Stomach smooth muscle (tissue), 2 donors: ENCODE measurements around the gene CLCN1.
"Not testable (repeated sequence)": the region's sequence is repeated elsewhere in the genome, so short reads cannot be mapped to it uniquely, and the experiment has no call there.

Source experiments
- H3K27ac ChIP-seq: one replicate; pipeline ENCODE4 v1.7.0; 2013; ENCODE audit warnings: mild to moderate bottlenecking, low read length, inconsistent platforms
- H3K27me3 ChIP-seq, 2 donors: one replicate each; pipeline ENCODE4 v1.7.0; 2013; ENCODE audit warnings: low read length in 2 of 2; ENCODE audit not compliant: insufficient read depth in 2 of 2, control insufficient read depth in 1 of 2
- H3K36me3 ChIP-seq, 2 donors: one replicate each; pipeline ENCODE4 v1.7.0; 2013; ENCODE audit warnings: low read length in 2 of 2; ENCODE audit not compliant: control insufficient read depth in 2 of 2, insufficient read depth in 2 of 2
- H3K4me1 ChIP-seq: one replicate; pipeline ENCODE4 v1.7.0; 2013; ENCODE audit warnings: low read length; ENCODE audit not compliant: control insufficient read depth, insufficient read depth
- H3K4me3 ChIP-seq, 2 donors: one replicate each; pipeline ENCODE4 v1.7.0; 2013; ENCODE audit warnings: low read length in 2 of 2
- H3K9ac ChIP-seq, 2 donors: one replicate each; pipeline ENCODE4 v1.7.0; 2013; ENCODE audit warnings: low read length in 2 of 2, mild to moderate bottlenecking in 1 of 2
- H3K9me3 ChIP-seq, 2 donors: one replicate each; pipeline ENCODE4 v1.7.0; 2013; ENCODE audit warnings: low read length in 2 of 2; ENCODE audit not compliant: control insufficient read depth in 2 of 2
- donor health status: healthy.
- donor health status: Pancreatic carcinoma.

CLCN1 gene

DNA sequence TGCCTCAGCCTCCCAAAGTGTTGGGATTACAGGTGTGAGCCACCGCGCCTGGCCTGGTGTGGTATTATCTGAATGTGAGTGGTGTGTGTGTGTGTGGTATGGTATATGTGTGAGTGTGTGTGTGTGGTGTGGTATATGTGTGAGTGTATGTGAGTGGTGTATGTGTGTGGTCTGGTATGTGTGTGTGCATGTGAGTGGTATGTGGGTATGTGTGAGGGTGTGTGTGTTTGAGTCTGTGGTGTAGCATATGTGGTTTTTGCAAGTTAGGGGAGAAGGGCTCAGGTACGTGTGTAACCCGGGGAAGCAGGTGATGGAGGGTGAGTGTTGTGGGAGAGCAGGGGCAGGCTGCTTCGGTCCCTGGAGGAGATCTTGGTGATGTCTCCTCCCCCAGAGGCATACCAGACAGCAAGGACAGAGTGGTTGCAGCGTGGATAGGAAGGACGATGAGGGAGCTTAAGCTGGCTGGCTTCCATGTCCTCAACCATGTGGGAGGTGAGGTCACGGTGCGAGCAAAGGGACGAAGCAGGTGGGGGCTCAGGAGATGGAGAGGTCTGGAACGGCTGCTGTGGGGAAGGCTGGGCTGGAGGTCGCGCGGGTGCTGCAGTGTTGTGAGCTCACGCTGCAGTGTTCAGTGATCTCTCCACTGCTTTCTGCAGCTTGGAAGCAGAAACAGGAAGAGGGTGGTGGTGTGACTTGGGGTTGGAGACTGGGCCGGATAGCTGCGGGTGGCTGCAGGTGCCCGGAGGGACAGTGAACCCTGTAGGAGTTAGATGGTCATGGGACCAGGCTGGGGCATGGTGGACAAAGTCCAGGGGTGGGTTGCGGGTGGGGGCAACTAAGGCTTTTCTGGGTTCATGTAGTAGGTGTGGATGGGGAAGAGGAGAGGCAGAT lies 70.2 kb downstream of the CLCN1 start:
- Histone ChIP-seq H3K9me3 (no peaks in the 10 kb centered on the region), H3K4me1 (peaks cover 85% of the 10 kb centered on the region), H3K36me3 (peaks cover 37 to 38% of the 10 kb centered on the region in 2 donors), H3K27me3 (no peaks in the 10 kb centered on the region), H3K9ac (peak overlapping the region; percentile 6 to 21), H3K4me3 (peak overlapping the region; percentile 13 to 60), H3K27ac (peak overlapping the region; percentile 53)

DNA sequence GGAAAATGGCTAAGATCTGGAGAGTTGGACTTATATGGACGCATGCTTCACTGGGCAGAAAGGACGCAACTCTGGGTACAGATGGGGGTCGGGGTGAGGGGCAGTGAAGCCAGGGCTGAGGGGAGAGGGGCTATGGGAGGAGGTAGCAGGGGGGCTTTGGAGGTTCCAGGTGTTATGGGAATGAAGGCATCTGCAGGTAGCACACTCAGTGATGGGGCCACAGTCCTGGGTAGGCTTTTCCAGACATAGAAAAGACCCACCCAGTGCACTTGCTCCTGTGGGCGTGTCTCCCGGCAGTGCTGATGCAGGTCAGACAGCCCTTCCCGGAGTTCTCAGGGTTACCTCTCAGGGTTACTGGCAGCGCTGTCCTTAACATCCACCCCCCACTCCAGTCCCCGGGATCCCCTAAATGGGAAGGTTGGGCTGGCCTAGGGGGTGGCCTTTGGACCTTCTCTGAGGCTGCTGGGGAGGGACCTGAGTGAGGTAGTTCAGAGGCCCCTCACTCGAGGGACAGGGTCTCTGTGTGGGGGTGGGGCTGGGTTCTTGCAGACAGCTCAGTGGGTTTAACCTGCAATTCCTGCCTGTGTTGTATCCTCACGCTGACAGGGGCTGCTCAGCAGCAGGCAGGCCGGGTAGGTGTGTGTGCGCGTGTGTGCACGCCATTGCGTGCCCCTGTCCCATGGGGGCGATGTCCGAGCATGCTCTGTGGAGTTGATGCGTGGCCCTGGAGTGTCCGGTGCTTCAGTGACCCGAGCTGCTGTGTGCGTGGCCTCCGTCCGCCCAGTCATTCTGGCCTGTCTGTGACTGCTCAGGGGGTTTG lies 71.5 kb downstream of the CLCN1 start:
- H3K4me3 ChIP-seq, result peak overlapping the region in 1 of 2 donors; percentile 60
- peak overlapping the region; percentile 53 for H3K27ac ChIP-seq
- H3K9me3 ChIP-seq, result no peaks in the 10 kb centered on the region
- H3K9ac ChIP-seq, result peak overlapping the region in 1 of 2 donors; percentile 36
- no peaks in the 10 kb centered on the region for H3K27me3 ChIP-seq
- H3K4me1 ChIP-seq, result peaks cover 92% of the 10 kb centered on the region
- peaks cover 37 to 41% of the 10 kb centered on the region in 2 donors for H3K36me3 ChIP-seq

DNA sequence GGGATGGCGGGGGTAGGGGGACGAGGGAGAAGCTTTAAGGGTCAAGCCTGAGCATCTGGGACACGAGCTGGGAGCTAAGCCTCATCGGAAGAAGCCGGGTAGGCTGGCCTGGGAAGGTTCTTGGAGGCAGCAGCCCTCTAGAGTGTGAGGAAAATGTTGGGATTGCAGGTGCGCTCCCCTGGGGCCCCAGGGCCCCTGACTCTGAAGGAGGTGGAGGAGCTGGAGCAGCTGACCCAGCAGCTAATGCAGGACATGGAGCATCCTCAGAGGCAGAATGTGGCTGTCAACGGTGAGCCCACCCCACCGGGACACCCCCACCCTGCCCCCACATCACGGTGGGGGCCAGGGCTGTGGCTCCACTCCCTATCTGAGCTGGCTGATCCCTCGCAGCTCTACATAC lies 72.1 kb downstream of the CLCN1 start:
- no peak overlapping the region for H3K9ac ChIP-seq
- H3K27ac ChIP-seq, result peak overlapping the region; percentile 53
- H3K4me3 ChIP-seq, result no peak overlapping the region
- peaks cover 37 to 43% of the 10 kb centered on the region in 2 donors for H3K36me3 ChIP-seq
- H3K27me3 ChIP-seq, result no peaks in the 10 kb centered on the region
- no peaks in the 10 kb centered on the region for H3K9me3 ChIP-seq
- H3K4me1 ChIP-seq, result peaks cover 88% of the 10 kb centered on the region

DNA sequence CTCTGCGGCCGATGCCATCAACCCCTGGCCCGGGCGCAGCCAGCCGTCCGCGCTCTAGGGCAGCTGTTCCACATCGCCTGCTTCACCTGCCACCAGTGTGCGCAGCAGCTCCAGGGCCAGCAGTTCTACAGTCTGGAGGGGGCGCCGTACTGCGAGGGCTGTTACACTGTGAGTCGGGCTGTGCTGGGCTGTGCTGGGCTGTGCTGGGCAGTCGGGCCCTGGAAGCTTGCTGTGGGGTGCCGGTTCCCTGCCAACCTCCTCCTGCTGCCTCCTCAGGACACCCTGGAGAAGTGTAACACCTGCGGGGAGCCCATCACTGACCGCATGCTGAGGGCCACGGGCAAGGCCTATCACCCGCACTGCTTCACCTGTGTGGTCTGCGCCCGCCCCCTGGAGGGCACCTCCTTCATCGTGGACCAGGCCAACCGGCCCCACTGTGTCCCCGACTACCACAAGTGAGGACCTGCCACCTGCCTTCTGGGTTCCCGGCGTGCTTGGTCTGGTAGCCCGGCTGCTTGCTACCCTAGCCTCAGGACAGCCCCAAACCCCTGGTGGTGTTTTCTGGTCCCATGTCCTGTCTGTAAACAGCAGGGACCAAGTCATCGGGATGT lies 72.7 kb downstream of the CLCN1 start:
- no peaks in the 10 kb centered on the region for H3K27me3 ChIP-seq
- H3K27ac ChIP-seq, result peak overlapping the region; percentile 91
- peaks cover 87% of the 10 kb centered on the region for H3K4me1 ChIP-seq
- peaks cover 37 to 47% of the 10 kb centered on the region in 2 donors for H3K36me3 ChIP-seq
- no peak overlapping the region for H3K4me3 ChIP-seq
- H3K9me3 ChIP-seq, result no peaks in the 10 kb centered on the region
- no peak overlapping the region for H3K9ac ChIP-seq

DNA sequence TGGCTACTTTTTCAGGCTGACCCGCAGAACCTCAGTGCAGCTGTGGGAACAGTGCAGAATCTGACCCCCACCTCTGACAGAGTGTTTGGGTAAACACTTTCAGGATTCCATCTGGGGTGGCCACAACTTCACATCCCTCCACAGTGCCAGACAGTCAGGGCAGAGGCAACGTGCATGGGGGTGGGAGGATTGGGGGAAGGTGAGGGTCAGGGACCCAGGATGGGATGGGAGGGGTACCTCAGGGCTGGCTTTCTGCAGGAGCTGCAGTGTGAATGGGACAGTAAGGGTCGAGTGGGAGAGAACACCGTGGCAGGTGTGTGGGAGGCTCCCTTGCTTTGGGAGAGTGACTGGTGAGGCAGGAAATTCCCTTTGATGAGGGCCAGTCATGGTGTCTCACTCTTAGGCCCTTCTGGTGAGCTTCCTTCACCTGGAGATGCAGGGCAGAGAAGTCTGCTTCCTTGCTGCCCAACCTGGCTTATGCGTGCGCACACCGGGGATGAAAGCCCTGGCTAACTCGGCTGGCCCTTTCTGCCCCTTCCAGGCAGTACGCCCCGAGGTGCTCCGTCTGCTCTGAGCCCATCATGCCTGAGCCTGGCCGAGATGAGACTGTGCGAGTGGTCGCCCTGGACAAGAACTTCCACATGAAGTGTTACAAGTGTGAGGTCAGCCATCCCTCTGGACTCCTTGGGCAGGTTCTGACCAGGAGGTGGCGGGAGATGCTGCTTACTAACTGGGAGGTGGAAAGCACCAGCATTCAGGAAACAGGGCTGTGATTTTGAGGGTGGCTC lies 73.6 kb downstream of the CLCN1 start:
- Histone ChIP-seq H3K4me3 (no peak overlapping the region), H3K36me3 (peaks cover 37 to 48% of the 10 kb centered on the region in 2 donors), H3K27ac (peak overlapping the region; percentile 91), H3K27me3 (no peaks in the 10 kb centered on the region), H3K4me1 (peaks cover 80% of the 10 kb centered on the region), H3K9me3 (no peaks in the 10 kb centered on the region), H3K9ac (no peak overlapping the region)

DNA sequence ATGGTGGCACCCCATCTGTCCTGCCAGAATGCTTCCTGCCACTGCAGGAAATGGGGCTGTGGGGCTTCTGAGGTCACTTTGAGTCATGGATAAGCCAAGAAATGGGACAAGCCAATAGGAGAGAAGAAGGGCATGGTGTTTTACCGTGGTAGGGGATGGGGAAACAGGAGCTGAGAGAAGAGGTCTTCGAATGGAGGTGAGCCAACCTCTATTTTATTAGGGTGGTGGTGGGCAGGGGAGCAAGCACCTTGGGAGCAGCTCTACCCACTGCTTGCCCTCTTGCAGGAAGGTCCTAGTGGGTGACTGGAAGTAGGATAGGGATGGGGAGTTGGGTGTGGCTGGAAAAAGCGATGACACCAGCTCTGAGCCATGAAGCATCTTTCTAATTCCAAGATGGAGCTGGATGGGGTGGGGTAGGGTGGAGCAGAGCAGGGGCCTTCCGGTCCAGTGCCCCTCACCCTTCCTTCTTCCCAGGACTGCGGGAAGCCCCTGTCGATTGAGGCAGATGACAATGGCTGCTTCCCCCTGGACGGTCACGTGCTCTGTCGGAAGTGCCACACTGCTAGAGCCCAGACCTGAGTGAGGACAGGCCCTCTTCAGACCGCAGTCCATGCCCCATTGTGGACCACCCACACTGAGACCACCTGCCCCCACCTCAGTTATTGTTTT lies 74.3 kb downstream of the CLCN1 start:
- peak overlapping the region; percentile 91 for H3K27ac ChIP-seq
- peaks cover 74% of the 10 kb centered on the region for H3K4me1 ChIP-seq
- H3K9me3 ChIP-seq, result no peaks in the 10 kb centered on the region
- peaks cover 35 to 46% of the 10 kb centered on the region in 2 donors for H3K36me3 ChIP-seq
- no peak overlapping the region for H3K4me3 ChIP-seq
- no peaks in the 10 kb centered on the region for H3K27me3 ChIP-seq
- peak overlapping the region in 1 of 2 donors; percentile 11 for H3K9ac ChIP-seq

DNA sequence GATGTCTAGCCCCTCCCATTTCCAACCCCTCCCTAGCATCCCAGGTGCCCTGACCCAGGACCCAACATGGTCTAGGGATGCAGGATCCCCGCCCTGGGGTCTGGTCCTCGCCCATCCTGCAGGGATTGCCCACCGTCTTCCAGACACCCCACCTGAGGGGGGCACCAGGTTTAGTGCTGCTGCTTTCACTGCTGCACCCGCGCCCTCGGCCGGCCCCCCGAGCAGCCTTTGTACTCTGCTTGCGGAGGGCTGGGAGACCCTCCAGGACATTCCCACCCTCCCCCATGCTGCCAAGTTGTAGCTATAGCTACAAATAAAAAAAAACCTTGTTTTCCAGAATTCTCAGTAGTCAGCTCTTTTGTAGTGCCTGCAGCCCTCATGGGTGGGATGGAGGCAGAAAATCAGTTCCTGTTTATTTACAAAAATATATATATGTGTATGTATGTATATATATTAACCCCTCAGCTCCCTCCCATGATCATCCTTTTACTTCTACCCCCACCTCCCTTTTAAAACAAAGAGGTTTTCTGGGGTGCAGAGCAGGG lies 74.9 kb downstream of the CLCN1 start:
- H3K4me1 ChIP-seq, result peaks cover 73% of the 10 kb centered on the region
- H3K27me3 ChIP-seq, result no peaks in the 10 kb centered on the region
- no peaks in the 10 kb centered on the region for H3K9me3 ChIP-seq
- peak overlapping the region; percentile 91 for H3K27ac ChIP-seq
- peaks cover 33 to 47% of the 10 kb centered on the region in 2 donors for H3K36me3 ChIP-seq
- peak overlapping the region in 1 of 2 donors; percentile 36 for H3K9ac ChIP-seq
- peak overlapping the region in 1 of 2 donors; percentile 62 for H3K4me3 ChIP-seq

DNA sequence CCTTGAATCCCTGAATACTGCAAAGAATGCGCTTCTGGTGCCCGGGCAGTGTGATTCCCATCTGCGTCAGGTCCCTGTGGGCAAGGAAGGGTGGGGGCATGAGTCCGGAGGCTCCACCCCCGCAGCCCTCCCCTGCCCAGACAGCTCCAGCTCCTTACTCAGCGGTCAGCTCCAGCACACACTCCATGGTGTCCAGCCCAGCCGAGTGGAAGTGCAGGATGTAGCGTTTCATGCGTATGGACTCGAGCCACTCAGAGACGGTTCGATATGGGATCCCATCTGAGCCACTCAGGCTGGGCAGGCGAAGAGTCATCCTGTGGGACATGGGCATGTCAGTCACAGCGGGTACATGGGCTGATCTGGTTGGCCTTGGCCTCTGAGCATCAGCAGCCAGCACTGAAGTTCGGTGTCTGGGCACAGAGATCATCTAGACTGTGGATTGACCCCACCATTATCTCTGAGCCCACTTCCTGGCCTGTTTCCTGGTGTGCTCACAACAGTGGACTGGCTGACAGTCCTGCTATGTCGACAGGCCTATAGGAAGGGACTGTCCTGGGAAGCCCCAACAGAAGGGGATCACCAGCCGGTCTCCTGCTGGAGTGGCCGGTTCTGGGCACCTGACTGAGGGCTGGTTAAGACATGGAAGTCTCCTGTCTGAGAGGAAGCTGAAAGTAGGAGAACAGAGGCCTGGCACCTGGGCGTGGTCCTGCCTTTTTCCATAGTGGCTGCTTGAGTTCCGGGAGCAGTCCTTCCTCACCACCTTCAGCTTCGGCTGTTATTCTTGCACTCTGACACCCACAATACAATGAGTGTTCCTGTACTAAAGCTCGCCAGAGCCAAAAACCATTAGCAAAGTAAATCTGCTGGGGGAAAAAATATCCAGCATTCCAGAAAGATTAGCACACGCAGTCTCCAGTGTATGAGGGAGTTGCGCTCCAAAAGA lies 75.8 kb downstream of the CLCN1 start:
- Histone ChIP-seq H3K9me3 (no peaks in the 10 kb centered on the region), H3K27ac (peak overlapping the region; percentile 91), H3K9ac (peak overlapping the region; percentile 43 to 47), H3K27me3 (no peaks in the 10 kb centered on the region), H3K4me3 (peak overlapping the region; percentile 45 to 62), H3K36me3 (peaks cover 33 to 46% of the 10 kb centered on the region in 2 donors), H3K4me1 (peaks cover 66% of the 10 kb centered on the region)

DNA sequence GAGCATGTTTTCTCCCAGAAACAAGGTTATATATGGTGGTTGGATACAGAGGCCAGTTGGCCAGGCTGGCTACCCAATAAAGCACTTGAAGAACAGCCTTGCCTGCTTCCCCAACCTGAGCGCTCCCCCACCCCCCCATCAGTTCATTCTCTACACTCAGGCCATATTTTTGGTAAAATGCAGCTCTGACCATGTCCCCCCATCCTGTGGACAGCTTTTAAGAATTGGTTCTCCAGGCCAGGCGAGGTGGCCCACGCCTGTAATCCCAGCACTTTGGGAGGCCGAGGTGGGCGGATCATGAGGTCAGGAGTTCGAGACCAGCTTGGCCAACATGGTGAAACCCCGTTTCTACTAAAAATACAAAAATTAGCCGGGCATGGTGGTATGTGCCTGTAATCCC lies 76.5 kb downstream of the CLCN1 start:
- not testable (repeated sequence) for H3K9ac ChIP-seq, H3K27me3 ChIP-seq, H3K9me3 ChIP-seq, H3K4me3 ChIP-seq
- Histone ChIP-seq H3K27ac (peak overlapping the region; percentile 91), H3K4me1 (peaks cover 59% of the 10 kb centered on the region), H3K36me3 (peaks cover 33 to 43% of the 10 kb centered on the region in 2 donors)
